PC-9 (cell line): ENCODE results near the gene FBXL17.

Experiments
- CTCF ChIP-seq: fragments of 200-600 bp; sonication (generic); conservative IDR thresholded peaks from 2 replicates; pipeline ENCODE4 v1.6.1; 2017; ENCODE audit warnings: mixed run types, antibody characterized with exemption, mild to moderate bottlenecking, moderate library complexity
- EZH2 ChIP-seq: fragments of 200-600 bp; sonication (generic); IDR thresholded peaks from 2 replicates; pipeline ENCODE4 v1.8.0; 2017; ENCODE audit warnings: antibody characterized with exemption, low read depth

- TF ChIP-seq CTCF: no peak
- TF ChIP-seq EZH2: no peak
Measured at GRCh38 chr5:107945061-107945460, 436.8 kb downstream of the FBXL17 start.
